Ascending aorta (tissue), 2 donors: ENCODE data around the gene ZNF469. TPM values are rescaled to one million over a fixed set of nuclear protein-coding genes. Genes with fewer than 3 reads are reported as not detected.

Experiments used
- DNase-seq, 2 donors: peaks; one replicate each; pipeline ENCODE4 v3.0.0-alpha.2; 2019; ENCODE audit warnings: low spot score in 2 of 2
- H3K27ac ChIP-seq, 2 donors: fragments of 200-600 bp; sonication (generic); one replicate each; pipeline ENCODE4 v1.5.1; 2016 to 2017; ENCODE audit warnings: mild to moderate bottlenecking in 1 of 2
- H3K27me3 ChIP-seq: fragments of 200-600 bp; sonication (generic); one replicate; pipeline ENCODE4 v1.5.1; 2017
- H3K36me3 ChIP-seq, 2 donors: fragments of 200-600 bp; sonication (generic); one replicate each; pipeline ENCODE4 v1.5.1; 2016
- H3K4me1 ChIP-seq, 2 donors: fragments of 200-600 bp; sonication (generic); one replicate each; pipeline ENCODE4 v1.5.1; 2016 to 2017; ENCODE audit warnings: mild to moderate bottlenecking in 1 of 2
- H3K4me3 ChIP-seq, 2 donors: fragments of 200-600 bp; sonication (generic); one replicate each; pipeline ENCODE4 v1.5.1; 2016 to 2017; ENCODE audit warnings: mild to moderate bottlenecking in 1 of 2
- H3K9me3 ChIP-seq, 2 donors: fragments of 200-600 bp; sonication (generic); one replicate each; pipeline ENCODE4 v1.5.1; 2016
- CTCF ChIP-seq, 3 experiments: fragments of 200-600 bp in 2 of 3; fragments of 450-650 bp in 1 of 3; sonication (generic) in 2 of 3; IDR thresholded peaks; one replicate each; pipeline ENCODE4 v1.5.1; 2016 to 2019; ENCODE audit warnings: antibody characterized with exemption in 3 of 3, mild to moderate bottlenecking in 1 of 3, moderate library complexity in 1 of 3
- intact Hi-C: fragments of 100-400 bp; cut with DNase I; formaldehyde crosslinking; loops from one replicate; pipeline ENCODE4 v1.15.1; 2023
- total RNA-seq: library from RNA; depleted of rRNA; stranded (reverse); fragments of >200 nt; gene quantifications from one replicate; pipeline ENCODE4 v1.1.0, GENCODE V29; 2016

ZNF469 gene
- total RNA-seq, 1 donor from 2014 or later, result 3.0 TPM

- Histone ChIP-seq H3K4me3 (no peak overlapping the region), H3K27ac (no peak overlapping the region), H3K36me3 (no peaks in the 10 kb centered on the region), H3K9me3 (no peaks in the 10 kb centered on the region), H3K27me3 (no peaks in the 10 kb centered on the region), H3K4me1 (no peaks in the 10 kb centered on the region)
- DNase-seq, result no peak
- intact Hi-C loops, result loop anchor here (5.0 kb wide), 1 partner anchor 527 kb away; no protein-coding TSS in a partner anchor
- no peak for TF ChIP-seq CTCF (IDR thresholded peaks at IDR 0.05)
Observed at GRCh38 chr16:88400186-88400585, 17.4 kb downstream of the ZNF469 start.

- intact Hi-C loops, result loop anchor here (5.0 kb wide), 1 partner anchor 526 kb away; no protein-coding TSS in a partner anchor
- no peak for DNase-seq
- no peak for TF ChIP-seq CTCF (IDR thresholded peaks at IDR 0.05)
Observed at GRCh38 chr16:88401604-88402246, 19.0 kb downstream of the ZNF469 start.

GRCh38 chr16:88402551-88403240 is 19.9 kb downstream of the ZNF469 start:
- H3K4me1 ChIP-seq, result peaks cover 0 to 13% of the 10 kb centered on the region in 2 donors
- H3K4me3 ChIP-seq, result no peak overlapping the region
- H3K27me3 ChIP-seq, result no peaks in the 10 kb centered on the region
- intact Hi-C loops, result loop anchor here (5.0 kb wide), 1 partner anchor 525 kb away; no protein-coding TSS in a partner anchor
- no peaks in the 10 kb centered on the region for H3K9me3 ChIP-seq
- TF ChIP-seq CTCF (IDR thresholded peaks at IDR 0.05), result no peak
- H3K36me3 ChIP-seq, result no peaks in the 10 kb centered on the region
- DNase-seq, result no peak
- no peak overlapping the region for H3K27ac ChIP-seq

More at GRCh38 chr16:88401604-88402246, 19.0 kb downstream of the ZNF469 start:
- H3K9me3 ChIP-seq, result no peaks in the 10 kb centered on the region
- H3K36me3 ChIP-seq, result no peaks in the 10 kb centered on the region
- no peaks in the 10 kb centered on the region for H3K27me3 ChIP-seq
- H3K27ac ChIP-seq, result no peak overlapping the region
- H3K4me3 ChIP-seq, result no peak overlapping the region
- peaks cover 0 to 13% of the 10 kb centered on the region in 2 donors for H3K4me1 ChIP-seq

GRCh38 chr16:88403794-88404581 is 21.2 kb downstream of the ZNF469 start:
- H3K4me3 ChIP-seq, result no peak overlapping the region
- H3K4me1 ChIP-seq, result peaks cover 0 to 13% of the 10 kb centered on the region in 2 donors
- no peak for DNase-seq
- H3K27ac ChIP-seq, result no peak overlapping the region
- H3K36me3 ChIP-seq, result no peaks in the 10 kb centered on the region
- intact Hi-C loops, result loop anchor here (5.0 kb wide), 1 partner anchor 523 kb away; no protein-coding TSS in a partner anchor
- no peak for TF ChIP-seq CTCF (IDR thresholded peaks at IDR 0.05)
- no peaks in the 10 kb centered on the region for H3K9me3 ChIP-seq
- H3K27me3 ChIP-seq, result no peaks in the 10 kb centered on the region

GRCh38 chr16:88404769-88405168 is 22.0 kb downstream of the ZNF469 start:
- intact Hi-C loops, result loop anchor here (5.0 kb wide), 1 partner anchor 523 kb away; no protein-coding TSS in a partner anchor
- no peaks in the 10 kb centered on the region for H3K9me3 ChIP-seq
- no peak overlapping the region for H3K27ac ChIP-seq
- H3K27me3 ChIP-seq, result no peaks in the 10 kb centered on the region
- DNase-seq, result no peak
- peaks cover 0 to 13% of the 10 kb centered on the region in 2 donors for H3K4me1 ChIP-seq
- no peak overlapping the region for H3K4me3 ChIP-seq
- no peaks in the 10 kb centered on the region for H3K36me3 ChIP-seq
- no peak for TF ChIP-seq CTCF (IDR thresholded peaks at IDR 0.05)
